HepG2 (cell line): ENCODE data around the gene MAP3K2. TPM values are rescaled to one million over a fixed set of nuclear protein-coding genes. Genes with fewer than 3 reads are reported as not detected.

Experiments used
- AGO2 ChIP-seq: fragments of 200-400 bp; formaldehyde crosslinking; optimal IDR thresholded peaks from 2 replicates; pipeline ENCODE3; 2017; ENCODE audit warnings: mild to moderate bottlenecking, low read depth, low read length, moderate library complexity
- HIVEP1 ChIP-seq: sonication (generic); formaldehyde crosslinking; IDR thresholded peaks from 2 replicates; pipeline ENCODE4 v1.4.0; 2020; ENCODE audit warnings: mild to moderate bottlenecking, missing genetic modification reagents
- HOXA3 ChIP-seq: sonication (generic); formaldehyde crosslinking; IDR thresholded peaks from 2 replicates; pipeline ENCODE4 v1.5.0; 2020; ENCODE audit warnings: missing genetic modification reagents
- JARID2 ChIP-seq: sonication (generic); formaldehyde crosslinking; IDR thresholded peaks from 2 replicates; pipeline ENCODE4 v1.8.1; 2023; ENCODE audit warnings: missing genetic modification reagents, inconsistent platforms; ENCODE audit not compliant: insufficient replicate concordance
- KLF15 ChIP-seq: sonication (generic); formaldehyde crosslinking; IDR thresholded peaks from 2 replicates; pipeline ENCODE4 v1.8.1; 2023; ENCODE audit warnings: borderline replicate concordance, mild to moderate bottlenecking, inconsistent platforms, missing genetic modification reagents, mixed read lengths
- MIER2 ChIP-seq: IDR thresholded peaks from 2 replicates; pipeline ENCODE4 v1.6.1; 2016; ENCODE audit warnings: missing biosample characterization, missing genetic modification reagents
- MTA1 ChIP-seq: sonication (generic); formaldehyde crosslinking; IDR thresholded peaks from 2 replicates; pipeline ENCODE4 v1.4.0; 2020; ENCODE audit warnings: missing genetic modification reagents, mild to moderate bottlenecking, borderline replicate concordance
- NBN ChIP-seq: fragments of 450-650 bp; conservative IDR thresholded peaks from 2 replicates; pipeline ENCODE4 v1.6.1; 2017
- RBFOX2 ChIP-seq: fragments of 200-400 bp; formaldehyde crosslinking; IDR thresholded peaks from 2 replicates; pipeline ENCODE4 v1.6.1; 2017; ENCODE audit warnings: low read depth, mild to moderate bottlenecking, low read length
- SKI ChIP-seq: fragments of 450-650 bp; IDR thresholded peaks from one replicate; pipeline ENCODE4 v1.6.1; 2018; ENCODE audit warnings: mild to moderate bottlenecking; ENCODE audit not compliant: partially characterized antibody
- THAP8 ChIP-seq: sonication (generic); formaldehyde crosslinking; IDR thresholded peaks from 2 replicates; pipeline ENCODE4 v1.5.1; 2020; ENCODE audit warnings: missing genetic modification reagents, mild to moderate bottlenecking, borderline replicate concordance
- ZBTB21 ChIP-seq: sonication (generic); formaldehyde crosslinking; IDR thresholded peaks from 2 replicates; pipeline ENCODE4 v1.4.0; 2020; ENCODE audit warnings: missing genetic modification reagents
- ZNF138 ChIP-seq: sonication (generic); formaldehyde crosslinking; IDR thresholded peaks from 2 replicates; pipeline ENCODE4 v1.5.0; 2020; ENCODE audit warnings: mild to moderate bottlenecking, low read depth, missing genetic modification reagents
- ZNF281 ChIP-seq: sonication (generic); formaldehyde crosslinking; IDR thresholded peaks from 2 replicates; pipeline ENCODE4 v1.4.0; 2020; ENCODE audit warnings: missing genetic modification reagents, borderline replicate concordance
- polyA plus RNA-seq, 8 experiments: library from polyadenylated mRNA; depleted of rRNA in 3 of 8; stranded (reverse) in 7 of 8; unstranded in 1 of 8; fragments of >200 nt; fragmentation: Illumina TruSeq in 4 of 8; extraction: Trizol in 4 of 8; gene quantifications; 2 replicates each; pipeline versions ENCODE4 v1.2.1 to v1.2.3, GENCODE V29; 2011 to 2016; ENCODE audit warnings: low read depth in 4 of 8, missing spikeins in 1 of 8, mixed read lengths in 1 of 8; ENCODE audit not compliant: insufficient read depth in 1 of 8
- total RNA-seq, 5 experiments: library from RNA; depleted of rRNA; stranded (reverse); fragments of >200 nt; fragmentation: Illumina TruSeq; extraction: Trizol; gene quantifications; 2 replicates each; pipeline ENCODE4 v1.2.3, GENCODE V29; 2016; ENCODE audit warnings: low read depth in 1 of 5
- TF ChIP-seq, protein P1 (sequence below): sonication (generic); formaldehyde crosslinking; IDR thresholded peaks from 2 replicates; pipeline ENCODE4 v1.5.0; 2020; ENCODE audit warnings: mild to moderate bottlenecking, missing genetic modification reagents
- TF ChIP-seq, protein P2 (sequence below): sonication (generic); formaldehyde crosslinking; IDR thresholded peaks from 2 replicates; pipeline ENCODE4 v1.4.0; 2020; ENCODE audit warnings: missing genetic modification reagents

The MAP3K2 gene
- total and polyA plus RNA-seq, 2 of the 13 experiments (the other 11 are each of a cell fraction or from before 2014, with no cell fraction given), result 12.2 to 37.2 TPM

DNA sequence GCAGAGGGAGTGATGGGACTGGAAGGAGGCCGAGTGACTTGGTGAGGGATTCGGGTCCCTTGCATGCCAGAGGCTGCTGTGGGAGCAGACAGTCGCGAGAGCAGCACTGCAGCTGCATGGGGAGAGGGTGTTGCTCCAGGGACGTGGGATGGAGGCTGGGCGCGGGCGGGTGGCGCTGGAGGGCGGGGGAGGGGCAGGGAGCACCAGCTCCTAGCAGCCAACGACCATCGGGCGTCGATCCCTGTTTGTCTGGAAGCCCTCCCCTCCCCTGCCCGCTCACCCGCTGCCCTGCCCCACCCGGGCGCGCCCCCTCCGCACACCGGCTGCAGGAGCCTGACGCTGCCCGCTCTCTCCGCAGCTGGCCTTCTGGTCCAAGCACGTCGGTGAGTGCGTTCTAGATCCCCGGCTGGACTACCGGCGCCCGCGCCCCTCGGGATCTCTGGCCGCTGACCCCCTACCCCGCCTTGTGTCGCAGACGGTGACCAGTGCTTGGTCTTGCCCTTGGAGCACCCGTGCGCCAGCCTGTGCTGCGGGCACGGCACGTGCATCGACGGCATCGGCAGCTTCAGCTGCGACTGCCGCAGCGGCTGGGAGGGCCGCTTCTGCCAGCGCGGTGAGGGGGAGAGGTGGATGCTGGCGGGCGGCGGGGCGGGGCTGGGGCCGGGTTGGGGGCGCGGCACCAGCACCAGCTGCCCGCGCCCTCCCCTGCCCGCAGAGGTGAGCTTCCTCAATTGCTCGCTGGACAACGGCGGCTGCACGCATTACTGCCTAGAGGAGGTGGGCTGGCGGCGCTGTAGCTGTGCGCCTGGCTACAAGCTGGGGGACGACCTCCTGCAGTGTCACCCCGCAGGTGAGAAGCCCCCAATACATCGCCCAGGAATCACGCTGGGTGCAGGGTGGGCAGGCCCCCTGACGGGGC, 35.0 kb upstream of the MAP3K2 start (continued):
- TF ChIP-seq THAP8 (no peak), NBN (no peak), AGO2 (peak; percentile 92), ZNF281 (CRISPR knock-in tag) (peak; percentile 33; the same call in 1 of the 2 replicates), MIER2 (CRISPR knock-in tag) (no peak), JARID2 (CRISPR knock-in tag) (no peak), ZNF138 (CRISPR knock-in tag) (no peak), HOXA3 (CRISPR knock-in tag) (0 out of 2 replicates have a peak, but pooled peaks have one; percentile 28), SKI (no peak), ZBTB21 (CRISPR knock-in tag) (no peak), MTA1 (CRISPR knock-in tag) (0 out of 2 replicates have a peak, but pooled peaks have one; percentile 9), RBFOX2 (peak; percentile 85), HIVEP1 (CRISPR knock-in tag) (no peak; the same call in 1 of the 2 replicates), KLF15 (CRISPR knock-in tag) (no peak)
- TF ChIP-seq, protein P1, sequence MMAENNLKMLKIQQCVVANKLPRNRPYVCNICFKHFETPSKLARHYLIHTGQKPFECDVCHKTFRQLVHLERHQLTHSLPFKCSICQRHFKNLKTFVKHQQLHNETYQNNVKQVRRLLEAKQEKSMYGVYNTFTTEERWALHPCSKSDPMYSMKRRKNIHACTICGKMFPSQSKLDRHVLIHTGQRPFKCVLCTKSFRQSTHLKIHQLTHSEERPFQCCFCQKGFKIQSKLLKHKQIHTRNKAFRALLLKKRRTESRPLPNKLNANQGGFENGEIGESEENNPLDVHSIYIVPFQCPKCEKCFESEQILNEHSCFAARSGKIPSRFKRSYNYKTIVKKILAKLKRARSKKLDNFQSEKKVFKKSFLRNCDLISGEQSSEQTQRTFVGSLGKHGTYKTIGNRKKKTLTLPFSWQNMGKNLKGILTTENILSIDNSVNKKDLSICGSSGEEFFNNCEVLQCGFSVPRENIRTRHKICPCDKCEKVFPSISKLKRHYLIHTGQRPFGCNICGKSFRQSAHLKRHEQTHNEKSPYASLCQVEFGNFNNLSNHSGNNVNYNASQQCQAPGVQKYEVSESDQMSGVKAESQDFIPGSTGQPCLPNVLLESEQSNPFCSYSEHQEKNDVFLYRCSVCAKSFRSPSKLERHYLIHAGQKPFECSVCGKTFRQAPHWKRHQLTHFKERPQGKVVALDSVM (CRISPR knock-in tag), result no peak
- TF ChIP-seq, protein P2, sequence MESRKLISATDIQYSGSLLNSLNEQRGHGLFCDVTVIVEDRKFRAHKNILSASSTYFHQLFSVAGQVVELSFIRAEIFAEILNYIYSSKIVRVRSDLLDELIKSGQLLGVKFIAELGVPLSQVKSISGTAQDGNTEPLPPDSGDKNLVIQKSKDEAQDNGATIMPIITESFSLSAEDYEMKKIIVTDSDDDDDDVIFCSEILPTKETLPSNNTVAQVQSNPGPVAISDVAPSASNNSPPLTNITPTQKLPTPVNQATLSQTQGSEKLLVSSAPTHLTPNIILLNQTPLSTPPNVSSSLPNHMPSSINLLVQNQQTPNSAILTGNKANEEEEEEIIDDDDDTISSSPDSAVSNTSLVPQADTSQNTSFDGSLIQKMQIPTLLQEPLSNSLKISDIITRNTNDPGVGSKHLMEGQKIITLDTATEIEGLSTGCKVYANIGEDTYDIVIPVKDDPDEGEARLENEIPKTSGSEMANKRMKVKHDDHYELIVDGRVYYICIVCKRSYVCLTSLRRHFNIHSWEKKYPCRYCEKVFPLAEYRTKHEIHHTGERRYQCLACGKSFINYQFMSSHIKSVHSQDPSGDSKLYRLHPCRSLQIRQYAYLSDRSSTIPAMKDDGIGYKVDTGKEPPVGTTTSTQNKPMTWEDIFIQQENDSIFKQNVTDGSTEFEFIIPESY (CRISPR knock-in tag), result peak; percentile 85
